ENCODE results near the gene SGCE.

The SGCE gene

GRCh38 chr7:94567396-94567795 is 88.5 kb downstream of the SGCE start:
- DNase-seq (ENCODE audit: low read depth) = no peak

DNA sequence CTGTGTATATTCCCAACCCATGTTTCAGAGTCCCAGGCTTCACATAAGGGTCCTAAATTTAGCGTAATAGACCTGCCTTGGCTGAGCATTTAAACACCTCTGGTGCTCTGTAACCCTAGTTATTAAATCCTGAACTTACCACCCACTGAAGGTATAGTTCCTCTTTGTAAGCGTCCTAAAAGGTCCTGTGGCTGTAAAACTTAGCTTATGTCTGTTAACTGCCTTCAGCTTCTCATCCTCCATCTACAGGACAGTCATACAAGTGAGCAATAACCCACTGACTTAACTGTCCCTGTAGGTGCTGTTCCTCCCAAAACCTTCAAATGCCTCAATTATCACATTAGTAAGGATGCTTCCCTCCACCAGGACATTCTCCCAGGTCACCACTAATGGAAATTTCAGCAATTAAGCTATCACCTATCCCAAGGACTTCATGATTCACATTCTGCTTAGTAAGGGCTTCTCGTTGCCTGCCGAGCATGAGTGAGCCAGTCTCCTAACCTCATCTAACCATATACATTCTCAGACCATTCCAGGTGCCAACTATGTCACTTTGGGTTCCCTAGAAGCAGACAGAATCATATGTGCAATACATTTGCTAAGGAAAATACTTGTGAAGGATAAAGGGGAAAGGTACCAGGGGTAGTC is 90.6 kb downstream of the SGCE start:
- DNase-seq (ENCODE audit: low read depth) = no peak

DNA sequence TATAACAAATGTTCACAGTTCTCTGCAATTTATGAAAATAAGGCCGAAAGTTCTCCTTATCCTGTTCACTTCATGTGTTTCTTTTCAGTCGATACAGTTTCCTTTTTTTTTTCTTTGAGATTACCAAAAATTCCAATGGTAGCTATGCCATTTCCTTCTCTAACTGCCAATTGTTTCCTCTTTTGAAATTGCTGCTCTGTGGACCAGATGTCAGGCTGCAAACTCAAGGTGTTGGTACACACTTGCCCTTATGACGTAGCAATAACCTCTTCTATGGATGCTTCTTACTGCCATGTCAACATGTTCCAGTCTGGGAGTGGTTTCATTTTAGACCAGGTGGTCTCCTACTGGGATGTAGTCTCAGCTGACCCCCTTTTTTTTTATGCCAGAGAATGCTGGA is 93.4 kb downstream of the SGCE start:
- no peak for DNase-seq (ENCODE audit: low read depth)

GRCh38 chr7:94561841-94562514 is 94.0 kb downstream of the SGCE start:
- DNase-seq (ENCODE audit: low read depth) = no peak

GRCh38 chr7:94559972-94560371 is 96.0 kb downstream of the SGCE start:
- DNase-seq (ENCODE audit: low read depth) = no peak

GRCh38 chr7:94557215-94557614 is 98.7 kb downstream of the SGCE start:
- no peak for DNase-seq (ENCODE audit: low read depth)

GRCh38 chr7:94556028-94556427 is 99.9 kb downstream of the SGCE start:
- DNase-seq (ENCODE audit: low read depth) = no peak

GRCh38 chr7:94547126-94547525 is 108.8 kb downstream of the SGCE start:
- DNase-seq (ENCODE audit: low read depth) = no peak

DNA sequence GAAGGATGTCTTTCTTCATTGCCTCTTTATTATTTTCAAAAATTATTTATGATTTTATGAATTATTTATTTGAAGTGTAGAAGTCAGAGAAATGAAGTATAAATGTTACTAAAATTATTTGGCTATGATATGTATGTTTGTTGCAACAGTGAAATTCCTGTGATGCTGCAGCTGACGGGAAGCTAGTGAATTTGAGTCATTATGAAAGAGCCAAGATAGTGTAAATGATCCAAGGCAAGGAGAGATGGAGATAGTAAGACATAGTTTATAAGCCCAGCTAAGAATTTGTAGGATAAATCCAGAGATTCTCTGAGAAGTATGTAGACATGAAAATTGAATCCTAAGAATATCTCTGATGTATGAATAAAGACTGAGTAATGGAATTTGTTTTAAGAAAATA is 115.5 kb downstream of the SGCE start:
- DNase-seq (ENCODE audit: low read depth) = no peak

All from T-helper 22 cell (primary cell).